Activated effector memory CD4-positive, alpha-beta T cell treated with Interleukin-2 at 50 U/mL for 16 hours (primary cell): Measurements from ENCODE around the gene YIPF1.
"Not testable (repeated sequence)": the region's sequence is repeated elsewhere in the genome, so short reads cannot be mapped to it uniquely, and the experiment has no call there.

Experiments used
- DNase-seq: peaks from one replicate; pipeline ENCODE4 v3.0.0-alpha.2; 2020

The YIPF1 gene

GRCh38 chr1:53893999-53894636 is 4.5 kb upstream of the YIPF1 start, which contains the start of gene DIO1:
DIO1 (plus strand) TSS chr1:53894187; CDS start chr1:53894211, 24 bp downstream.
- DNase-seq: no peak

- no peak for DNase-seq
Measured at GRCh38 chr1:53892911-53893310, 3.3 kb upstream of the YIPF1 start.

- no peak for DNase-seq
Measured at GRCh38 chr1:53891678-53892077, 2.1 kb upstream of the YIPF1 start.

GRCh38 chr1:53891018-53891417 is 1.4 kb upstream of the YIPF1 start:
- no peak for DNase-seq

- no peak for DNase-seq
Measured at GRCh38 chr1:53890522-53890941, 935 bp upstream of the YIPF1 start.

- DNase-seq: no peak
Measured at GRCh38 chr1:53888681-53889080, 916 bp downstream of the YIPF1 start.

GRCh38 chr1:53883600-53883999 is 6.0 kb downstream of the YIPF1 start:
- DNase-seq: not testable (repeated sequence)

- not testable (repeated sequence) for DNase-seq
Measured at GRCh38 chr1:53881853-53882252, 7.7 kb downstream of the YIPF1 start.

- no peak for DNase-seq
Measured at GRCh38 chr1:53878492-53879105, 11.0 kb downstream of the YIPF1 start.

- not testable (repeated sequence) for DNase-seq
Measured at GRCh38 chr1:53875150-53875549, 14.4 kb downstream of the YIPF1 start.

GRCh38 chr1:53871773-53872484 is 17.7 kb downstream of the YIPF1 start:
- DNase-seq: no peak

GRCh38 chr1:53871221-53871620 is 18.4 kb downstream of the YIPF1 start:
- DNase-seq: no peak

- no peak for DNase-seq
Measured at GRCh38 chr1:53869454-53870117, 20.0 kb downstream of the YIPF1 start.

- DNase-seq: no peak
Measured at GRCh38 chr1:53868565-53868964, 21.0 kb downstream of the YIPF1 start.

- no peak for DNase-seq
Measured at GRCh38 chr1:53862507-53862906, 27.1 kb downstream of the YIPF1 start.

GRCh38 chr1:53860967-53861411 is 28.6 kb downstream of the YIPF1 start:
- DNase-seq: peak; percentile 6

GRCh38 chr1:53851571-53852285 is 37.9 kb downstream of the YIPF1 start:
- DNase-seq: no peak

- DNase-seq: no peak
Measured at GRCh38 chr1:53850082-53850673, 39.4 kb downstream of the YIPF1 start.

- no peak for DNase-seq
Measured at GRCh38 chr1:53847980-53848379, 41.6 kb downstream of the YIPF1 start.

- no peak for DNase-seq
Measured at GRCh38 chr1:53842347-53842746, 47.2 kb downstream of the YIPF1 start.

GRCh38 chr1:53838654-53838974 is 51.0 kb downstream of the YIPF1 start:
- DNase-seq: no peak

- DNase-seq: peak; percentile 87
Measured at GRCh38 chr1:53837924-53838653, 51.5 kb downstream of the YIPF1 start, which contains the start of gene NDC1. NDC1 (minus strand) TSS chr1:53838296; CDS start chr1:53838261, 35 bp downstream.
